ENCODE measurements around the gene GUK1. TPM values are rescaled to one million over a fixed set of nuclear protein-coding genes. Genes with fewer than 3 reads are reported as not detected.

GUK1 gene
- total RNA-seq, 2 experiments from 2014 or later, result 289 to 327 TPM

GRCh38 chr1:228151180-228151925 is 11.3 kb downstream of the GUK1 start:
- ATAC-seq (ENCODE audit: low read depth) (no peak), DNase-seq (peak; percentile 31)
- H3K27ac Mint-ChIP-seq, result peak overlapping the region; percentile 5

GRCh38 chr1:228152097-228152917 is 12.2 kb downstream of the GUK1 start:
- Mint-ChIP-seq H3K27ac (peak overlapping the region; percentile 40), H3K9me3 (no peaks in the 10 kb centered on the region), H3K4me3 (no peak overlapping the region), H3K27me3 (no peaks in the 10 kb centered on the region), H3K36me3 (no peaks in the 10 kb centered on the region), H3K4me1 (peaks cover 10% of the 10 kb centered on the region)
- POLR2A ChIA-PET, result interaction anchor here (0.8 to 2.6 kb wide), 3 partner anchors 8 to 14 kb away, joined by 5 to 16 read pairs (median 6); partner anchors contain the start of genes GUK1 and IBA57
- DNase-seq, result no peak
- ATAC-seq (ENCODE audit: low read depth), result no peak

More at GRCh38 chr1:228151180-228151925, 11.3 kb downstream of the GUK1 start:
- H3K4me3 Mint-ChIP-seq, result no peak overlapping the region
- H3K9me3 Mint-ChIP-seq, result no peaks in the 10 kb centered on the region
- POLR2A ChIA-PET, result interaction anchor here (0.8 to 2.6 kb wide), 5 partner anchors 9 to 255 kb away, joined by 4 to 16 read pairs (median 5); partner anchors contain the start of genes GUK1, IBA57 and TRIM11
- H3K36me3 Mint-ChIP-seq, result no peaks in the 10 kb centered on the region
- H3K27me3 Mint-ChIP-seq, result no peaks in the 10 kb centered on the region
- H3K4me1 Mint-ChIP-seq, result peaks cover 6% of the 10 kb centered on the region

DNA sequence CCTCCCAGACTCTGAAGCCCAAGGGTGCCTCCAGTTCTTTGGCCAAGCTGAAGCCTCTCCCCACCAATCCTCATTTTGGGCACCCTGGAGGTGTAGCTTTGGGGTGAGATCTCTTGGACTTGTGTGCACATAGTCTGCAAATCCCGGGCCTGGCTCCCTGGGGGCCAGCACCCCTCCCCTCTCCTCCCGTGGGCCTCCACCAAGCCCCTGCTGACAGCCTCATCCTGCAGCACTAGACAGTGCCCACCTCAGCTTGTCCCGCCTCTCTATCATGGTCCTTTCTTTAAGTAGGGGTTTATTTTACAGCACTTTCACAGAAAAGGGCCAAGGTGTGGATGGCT is 12.8 kb downstream of the GUK1 start:
- H3K27me3 Mint-ChIP-seq, result no peaks in the 10 kb centered on the region
- H3K36me3 Mint-ChIP-seq, result no peaks in the 10 kb centered on the region
- peaks cover 12% of the 10 kb centered on the region for H3K4me1 Mint-ChIP-seq
- POLR2A ChIA-PET, result interaction anchor here (0.8 to 2.6 kb wide), 2 partner anchors 8 to 13 kb away, joined by 6 to 16 read pairs; partner anchors contain the start of gene IBA57
- no peaks in the 10 kb centered on the region for H3K9me3 Mint-ChIP-seq
- H3K4me3 Mint-ChIP-seq, result no peak overlapping the region
- DNase-seq (no peak), ATAC-seq (ENCODE audit: low read depth) (no peak)
- H3K27ac Mint-ChIP-seq, result peak overlapping the region; percentile 40

DNA sequence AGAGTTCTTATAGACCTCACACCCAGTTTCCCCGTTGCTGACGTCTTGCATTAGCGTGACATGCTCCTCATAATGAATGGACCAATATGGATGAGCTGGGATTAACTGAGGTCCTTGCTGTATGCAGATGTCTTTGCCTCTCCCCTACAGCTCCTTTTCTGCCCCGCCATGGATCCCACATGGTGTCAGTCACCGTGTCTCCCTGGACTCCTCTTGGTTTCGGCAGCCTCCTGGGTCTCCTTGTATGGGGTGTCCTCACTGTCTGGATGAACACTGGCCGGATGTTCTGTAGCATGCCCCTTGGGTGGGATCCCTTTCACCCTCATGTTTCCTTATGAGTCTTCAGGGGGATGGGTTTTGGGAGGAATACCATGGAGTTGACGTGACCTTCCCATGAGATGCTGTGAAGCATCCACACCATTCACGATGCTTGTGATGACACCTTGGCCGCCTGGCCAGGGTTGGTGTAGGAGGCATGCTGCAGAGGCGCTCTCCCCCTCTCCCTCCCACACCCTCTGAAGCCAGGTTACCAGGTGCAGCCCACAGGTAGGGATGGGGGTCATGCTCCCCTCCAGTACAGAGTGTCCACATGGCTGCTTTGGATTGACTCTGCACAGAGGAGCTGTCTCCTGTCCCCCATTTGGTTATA is 14.1 kb downstream of the GUK1 start:
- H3K36me3 Mint-ChIP-seq, result no peaks in the 10 kb centered on the region
- no peak for DNase-seq
- no peak overlapping the region for H3K4me3 Mint-ChIP-seq
- no peak for ATAC-seq (ENCODE audit: low read depth)
- H3K9me3 Mint-ChIP-seq, result no peaks in the 10 kb centered on the region
- POLR2A ChIA-PET, result interaction anchor here (0.5 to 1.4 kb wide), 2 partner anchors 12 to 16 kb away, joined by 3 to 5 read pairs; no protein-coding TSS in a partner anchor
- peak overlapping the region; percentile 71 for H3K27ac Mint-ChIP-seq
- peaks cover 12% of the 10 kb centered on the region for H3K4me1 Mint-ChIP-seq
- H3K27me3 Mint-ChIP-seq, result no peaks in the 10 kb centered on the region

DNA sequence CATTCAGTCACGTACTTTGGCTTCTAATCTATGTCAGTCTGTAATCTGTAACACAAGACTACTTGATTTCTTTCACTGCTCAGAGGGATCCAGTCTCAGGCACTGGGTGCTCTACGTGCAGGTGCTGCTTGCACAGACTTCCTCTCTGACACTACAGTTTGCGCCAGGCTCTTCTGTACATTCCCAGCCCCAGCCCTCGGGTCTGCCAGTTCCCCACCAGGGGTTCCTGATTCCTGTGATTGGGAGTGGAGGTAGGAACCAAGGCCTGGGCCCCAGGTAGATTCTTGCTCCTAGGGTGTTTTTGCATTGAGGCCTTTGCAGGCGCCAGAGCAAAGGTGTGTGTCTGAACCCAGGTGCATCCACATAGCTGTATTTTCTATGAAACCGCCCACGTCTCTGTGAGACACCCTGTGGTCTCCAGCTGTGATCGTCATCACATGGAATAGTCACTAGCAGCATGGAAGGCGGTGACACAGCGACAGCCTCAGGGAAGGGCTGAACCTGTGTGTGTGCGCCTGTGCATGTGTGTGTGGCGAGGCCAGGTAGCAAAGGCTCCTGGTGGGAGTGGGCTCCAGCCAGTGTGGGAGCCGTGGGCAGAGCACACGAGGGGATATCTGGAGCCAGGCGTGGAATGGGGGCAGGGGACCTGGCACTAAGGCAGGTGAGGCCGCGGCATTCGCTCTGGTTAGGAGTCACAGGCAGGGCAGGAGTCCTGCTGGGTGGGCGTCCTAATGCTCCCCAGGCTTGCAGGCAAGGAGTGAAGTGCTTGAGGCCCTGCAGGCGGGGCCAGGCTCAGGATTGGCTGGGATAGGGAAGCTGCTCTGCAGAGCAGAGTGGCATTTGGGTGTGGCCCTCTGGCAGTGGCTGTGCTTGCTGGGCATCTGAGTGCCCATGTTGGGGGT is 14.8 kb downstream of the GUK1 start:
- Mint-ChIP-seq H3K27ac (peak overlapping the region; percentile 71), H3K36me3 (no peaks in the 10 kb centered on the region), H3K4me1 (peaks cover 14% of the 10 kb centered on the region), H3K27me3 (no peaks in the 10 kb centered on the region), H3K4me3 (no peak overlapping the region), H3K9me3 (no peaks in the 10 kb centered on the region)
- no peak for ATAC-seq (ENCODE audit: low read depth)
- DNase-seq, result no peak
- POLR2A ChIA-PET, result interaction anchor here (1.4 kb wide), 1 partner anchor 11 kb away, joined by 5 read pairs; no protein-coding TSS in a partner anchor

DNA sequence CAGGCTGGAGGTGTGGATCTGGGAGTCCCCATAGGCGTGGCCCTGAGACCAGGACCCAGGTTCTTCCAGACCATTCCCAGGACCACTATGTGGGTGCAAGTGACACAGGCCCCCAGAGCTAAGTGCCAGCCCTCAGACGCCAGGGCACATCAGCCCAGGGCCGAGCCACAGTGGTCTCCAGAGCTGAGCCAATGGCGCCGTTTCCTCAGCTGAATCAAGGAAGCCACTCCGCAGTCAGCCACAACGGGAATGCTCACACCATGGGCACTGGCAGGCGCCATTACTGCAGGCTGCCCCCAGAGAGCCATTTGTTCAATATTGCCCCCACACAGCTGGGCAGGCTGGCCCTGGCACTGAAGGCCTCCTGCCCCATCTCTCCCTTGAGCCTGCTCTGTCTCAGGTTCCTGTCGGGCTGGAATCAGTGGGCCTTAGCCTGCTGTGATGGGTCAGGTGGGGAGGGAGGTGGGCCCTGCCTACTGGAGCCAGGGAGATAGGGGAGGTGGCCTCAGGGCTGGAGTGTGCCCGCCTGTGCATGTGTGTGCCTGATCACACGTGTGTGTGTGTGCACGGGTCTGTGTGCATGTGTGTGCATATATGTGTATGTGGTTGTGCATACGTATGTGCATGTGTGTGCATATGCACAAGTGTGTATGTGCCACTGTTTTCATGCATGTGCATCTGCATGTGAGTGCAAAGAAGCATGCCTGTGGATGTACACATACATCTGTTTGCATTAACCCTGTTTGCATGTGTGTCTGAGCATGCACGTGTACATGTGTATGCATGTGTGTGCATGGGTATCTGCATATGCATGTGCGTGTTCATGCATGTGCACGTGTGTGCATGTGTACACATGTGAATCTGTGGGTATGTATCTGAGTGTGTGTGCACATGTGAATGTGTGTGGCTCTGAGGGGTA is 15.8 kb downstream of the GUK1 start:
- H3K4me1 Mint-ChIP-seq, result peaks cover 14% of the 10 kb centered on the region
- H3K27me3 Mint-ChIP-seq, result no peaks in the 10 kb centered on the region
- POLR2A ChIA-PET, result interaction anchor here (0.9 to 1.9 kb wide), 7 partner anchors 9 to 323 kb away, joined by 3 to 23 read pairs (median 7); partner anchors contain the start of genes GUK1, IBA57 and TRIM11
- H3K9me3 Mint-ChIP-seq, result no peaks in the 10 kb centered on the region
- H3K4me3 Mint-ChIP-seq, result peak overlapping the region; percentile 82
- ATAC-seq (ENCODE audit: low read depth), result no peak
- no peak for DNase-seq
- H3K27ac Mint-ChIP-seq, result peak overlapping the region; percentile 89
- no peaks in the 10 kb centered on the region for H3K36me3 Mint-ChIP-seq

- Mint-ChIP-seq H3K4me3 (peak overlapping the region; percentile 82), H3K36me3 (no peaks in the 10 kb centered on the region), H3K27ac (peak overlapping the region; percentile 89), H3K4me1 (peaks cover 16% of the 10 kb centered on the region), H3K27me3 (no peaks in the 10 kb centered on the region), H3K9me3 (no peaks in the 10 kb centered on the region)
- POLR2A ChIA-PET, result interaction anchor here (0.9 to 1.9 kb wide), 6 partner anchors 9 to 322 kb away, joined by 3 to 23 read pairs (median 8); partner anchors contain the start of genes GUK1, IBA57 and TRIM11
- DNase-seq (peak; percentile 57), ATAC-seq (ENCODE audit: low read depth) (peak; percentile 71)
Measured at GRCh38 chr1:228156515-228156881, 16.4 kb downstream of the GUK1 start.

DNA sequence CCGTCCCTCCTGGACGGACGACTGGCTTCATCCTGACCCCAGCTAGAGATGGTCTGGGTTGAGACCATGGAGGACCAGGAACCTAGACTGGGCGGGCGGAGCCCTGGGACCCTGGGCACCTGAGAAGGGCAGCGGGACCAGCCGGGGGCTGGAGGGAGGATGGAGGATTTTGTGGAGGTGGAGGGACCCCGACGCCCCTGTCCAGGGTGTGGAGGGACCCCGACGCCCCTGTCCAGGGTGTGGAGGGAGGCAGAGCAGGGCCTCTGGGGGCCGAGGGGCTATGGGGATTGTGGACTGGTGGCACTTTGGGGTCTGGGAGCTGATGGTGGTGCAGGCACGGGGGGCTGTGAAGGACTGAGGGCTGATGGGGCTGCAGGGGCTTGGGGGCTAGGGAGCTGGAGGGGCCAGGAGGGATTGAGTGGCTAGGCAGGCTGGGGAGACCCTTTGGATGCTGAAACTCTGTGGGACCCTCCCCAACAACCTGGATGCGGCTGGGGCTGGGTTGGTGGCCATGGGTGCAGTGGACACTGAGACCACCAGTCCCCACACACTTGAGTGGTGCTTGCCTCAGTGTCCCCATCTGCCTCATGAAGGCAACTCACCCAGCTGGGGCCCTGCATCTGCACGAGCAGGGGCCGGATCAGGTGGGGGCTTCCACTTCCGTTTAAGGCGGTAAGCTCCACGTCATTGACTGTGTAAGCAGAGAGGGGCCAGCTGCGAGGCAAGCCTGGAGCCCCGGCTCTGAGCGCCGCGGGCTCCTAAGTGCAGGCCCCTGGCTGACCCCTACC is 17.1 kb downstream of the GUK1 start:
- H3K4me3 Mint-ChIP-seq, result peak overlapping the region; percentile 82
- ATAC-seq (ENCODE audit: low read depth), result peak; percentile 79
- H3K27me3 Mint-ChIP-seq, result no peaks in the 10 kb centered on the region
- H3K27ac Mint-ChIP-seq, result peak overlapping the region; percentile 89
- DNase-seq, result peak; percentile 66
- H3K36me3 Mint-ChIP-seq, result no peaks in the 10 kb centered on the region
- H3K9me3 Mint-ChIP-seq, result no peaks in the 10 kb centered on the region
- H3K4me1 Mint-ChIP-seq, result peaks cover 22% of the 10 kb centered on the region
- POLR2A ChIA-PET, result interaction anchor here (0.8 to 1.9 kb wide), 8 partner anchors 8 to 331 kb away, joined by 3 to 23 read pairs (median 6); partner anchors contain the start of genes GUK1, IBA57 and TRIM11

DNA sequence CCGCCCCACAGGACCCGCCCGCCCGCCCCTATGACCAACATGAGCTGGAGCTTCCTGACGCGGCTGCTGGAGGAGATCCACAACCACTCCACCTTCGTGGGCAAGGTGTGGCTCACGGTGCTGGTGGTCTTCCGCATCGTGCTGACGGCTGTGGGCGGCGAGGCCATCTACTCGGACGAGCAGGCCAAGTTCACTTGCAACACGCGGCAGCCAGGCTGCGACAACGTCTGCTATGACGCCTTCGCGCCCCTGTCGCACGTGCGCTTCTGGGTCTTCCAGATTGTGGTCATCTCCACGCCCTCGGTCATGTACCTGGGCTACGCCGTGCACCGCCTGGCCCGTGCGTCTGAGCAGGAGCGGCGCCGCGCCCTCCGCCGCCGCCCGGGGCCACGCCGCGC is 17.6 kb downstream of the GUK1 start:
- peaks cover 28% of the 10 kb centered on the region for H3K4me1 Mint-ChIP-seq
- H3K9me3 Mint-ChIP-seq, result no peaks in the 10 kb centered on the region
- H3K27me3 Mint-ChIP-seq, result no peaks in the 10 kb centered on the region
- DNase-seq (no peak), ATAC-seq (ENCODE audit: low read depth) (no peak)
- no peak overlapping the region for H3K4me3 Mint-ChIP-seq
- peak overlapping the region; percentile 63 for H3K27ac Mint-ChIP-seq
- no peaks in the 10 kb centered on the region for H3K36me3 Mint-ChIP-seq
- POLR2A ChIA-PET, result interaction anchor here (0.8 to 1.9 kb wide), 6 partner anchors 7 to 330 kb away, joined by 3 to 23 read pairs (median 8); partner anchors contain the start of genes GUK1 and IBA57

- H3K27ac Mint-ChIP-seq, result no peak overlapping the region
- H3K4me1 Mint-ChIP-seq, result peaks cover 29% of the 10 kb centered on the region
- DNase-seq (no peak), ATAC-seq (ENCODE audit: low read depth) (no peak)
- POLR2A ChIA-PET, result no interaction called here
- H3K27me3 Mint-ChIP-seq, result no peaks in the 10 kb centered on the region
- no peak overlapping the region for H3K4me3 Mint-ChIP-seq
- no peaks in the 10 kb centered on the region for H3K36me3 Mint-ChIP-seq
- H3K9me3 Mint-ChIP-seq, result no peaks in the 10 kb centered on the region
Measured at GRCh38 chr1:228158151-228159007, 18.3 kb downstream of the GUK1 start.

Measured in activated naive CD8-positive, alpha-beta T cell treated with anti-CD3 and anti-CD28 coated beads, Interleukin-2, amount 10 ng/mL, durations not matched to agents 7 days and 5 days (primary cell).